ENCODE measurements around the gene NDUFB7.
"Not testable (repeated sequence)": the region's sequence is repeated elsewhere in the genome, so short reads cannot be mapped to it uniquely, and the experiment has no call there.

NDUFB7 gene

DNA sequence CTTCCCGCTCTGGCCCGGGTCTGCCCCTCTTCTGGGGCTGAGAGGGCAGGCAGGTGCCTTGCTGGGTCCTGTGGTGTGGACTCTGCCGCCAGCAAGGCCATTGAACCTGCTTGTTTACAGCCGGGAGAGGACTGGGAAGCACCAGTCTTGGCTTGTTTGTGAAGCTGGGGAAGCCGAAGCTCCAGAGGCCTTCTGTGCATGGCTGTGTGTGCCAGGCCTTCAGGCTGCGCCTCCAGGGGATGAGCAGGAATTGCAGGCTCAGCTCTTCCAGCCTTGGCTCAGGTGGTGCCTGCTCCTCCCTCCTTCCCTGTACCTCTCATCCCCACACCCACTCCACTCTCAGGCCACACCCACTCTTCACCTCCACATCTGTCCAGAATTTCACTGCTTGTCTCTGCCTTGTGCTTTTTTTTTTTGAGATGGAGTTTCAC, 17.5 kb downstream of the NDUFB7 start:
- DNase-seq, result peak in 31 of 58 donors; percentile 7 to 57 (median 33)

DNA sequence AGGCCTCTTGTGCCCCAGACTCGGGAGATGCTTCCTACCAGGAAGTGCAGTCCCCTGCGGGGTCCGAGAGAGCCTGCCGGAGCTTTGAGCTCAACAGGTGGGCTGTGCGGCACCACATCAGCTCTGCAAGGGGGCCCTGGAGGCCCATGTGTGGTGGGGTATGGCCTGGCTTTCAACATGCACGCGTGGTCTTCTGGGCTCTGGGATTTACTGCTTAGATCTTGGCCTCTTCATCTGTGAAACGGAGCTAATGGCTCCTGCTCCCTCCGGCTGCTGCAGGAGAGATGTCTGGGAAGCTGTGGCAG, 18.0 kb downstream of the NDUFB7 start:
- DNase-seq, result no peak

DNA sequence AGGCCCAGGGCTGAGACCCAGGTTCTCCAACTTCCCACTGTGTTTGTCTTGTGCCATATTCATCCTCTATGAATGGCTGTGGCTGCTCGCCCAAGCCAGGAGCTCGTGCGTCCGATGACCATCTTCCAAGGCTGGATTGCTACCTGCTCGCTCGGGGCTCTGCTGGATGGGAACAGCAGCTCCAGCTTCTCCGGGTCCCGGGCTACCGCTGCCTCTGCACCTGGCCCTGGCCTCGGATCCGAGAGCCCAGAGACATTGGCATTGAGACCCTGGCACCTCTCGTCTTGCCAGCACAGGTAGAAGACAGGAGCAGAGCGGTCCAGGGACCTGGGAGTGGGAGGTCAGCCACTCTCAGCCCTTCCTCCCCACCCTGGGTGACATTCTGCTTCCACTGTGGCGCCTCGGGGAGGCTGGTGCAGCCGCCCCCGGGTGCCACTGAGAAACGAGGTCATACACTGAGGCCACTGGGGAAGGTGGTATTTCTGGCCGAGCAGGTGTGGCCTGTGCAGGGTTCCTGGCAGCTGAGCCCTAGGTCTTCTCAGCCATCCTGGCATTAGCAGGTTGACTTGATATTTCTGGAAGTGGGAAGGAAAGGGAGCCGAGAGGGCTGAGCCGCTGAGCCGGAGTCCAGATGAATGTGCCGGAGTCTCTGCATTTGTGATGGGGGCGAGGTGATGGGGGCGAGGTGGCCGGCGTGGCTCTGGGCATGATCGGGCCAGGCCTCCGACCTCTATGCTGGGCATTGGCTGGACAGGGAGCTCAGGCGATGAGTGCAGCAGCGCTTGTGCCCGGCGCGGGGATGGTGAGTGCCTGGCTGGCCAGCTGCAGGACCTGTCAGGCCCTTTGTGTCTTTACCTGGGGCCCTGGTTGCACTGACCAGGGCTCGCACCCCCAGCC, 18.6 kb downstream of the NDUFB7 start:
- no peak for DNase-seq

DNA sequence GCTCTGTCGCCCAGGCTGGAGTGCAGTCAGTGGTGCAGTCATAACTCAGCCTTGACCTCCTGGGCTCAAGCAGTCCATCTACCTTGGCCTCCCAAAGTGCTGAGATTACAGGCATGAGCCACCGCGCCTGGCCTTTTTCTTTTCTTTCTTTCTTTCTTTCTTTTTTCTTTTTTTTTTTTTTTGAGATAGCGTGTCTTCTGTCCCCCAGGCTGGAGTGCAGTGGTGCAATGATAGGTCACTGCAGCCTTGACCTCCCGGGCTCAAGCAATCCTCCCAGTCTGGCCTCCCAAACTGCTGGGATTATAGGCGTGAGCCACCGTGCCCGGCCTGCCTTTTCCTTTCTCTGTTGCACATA, 19.9 kb downstream of the NDUFB7 start:
- not testable (repeated sequence) for DNase-seq

DNA sequence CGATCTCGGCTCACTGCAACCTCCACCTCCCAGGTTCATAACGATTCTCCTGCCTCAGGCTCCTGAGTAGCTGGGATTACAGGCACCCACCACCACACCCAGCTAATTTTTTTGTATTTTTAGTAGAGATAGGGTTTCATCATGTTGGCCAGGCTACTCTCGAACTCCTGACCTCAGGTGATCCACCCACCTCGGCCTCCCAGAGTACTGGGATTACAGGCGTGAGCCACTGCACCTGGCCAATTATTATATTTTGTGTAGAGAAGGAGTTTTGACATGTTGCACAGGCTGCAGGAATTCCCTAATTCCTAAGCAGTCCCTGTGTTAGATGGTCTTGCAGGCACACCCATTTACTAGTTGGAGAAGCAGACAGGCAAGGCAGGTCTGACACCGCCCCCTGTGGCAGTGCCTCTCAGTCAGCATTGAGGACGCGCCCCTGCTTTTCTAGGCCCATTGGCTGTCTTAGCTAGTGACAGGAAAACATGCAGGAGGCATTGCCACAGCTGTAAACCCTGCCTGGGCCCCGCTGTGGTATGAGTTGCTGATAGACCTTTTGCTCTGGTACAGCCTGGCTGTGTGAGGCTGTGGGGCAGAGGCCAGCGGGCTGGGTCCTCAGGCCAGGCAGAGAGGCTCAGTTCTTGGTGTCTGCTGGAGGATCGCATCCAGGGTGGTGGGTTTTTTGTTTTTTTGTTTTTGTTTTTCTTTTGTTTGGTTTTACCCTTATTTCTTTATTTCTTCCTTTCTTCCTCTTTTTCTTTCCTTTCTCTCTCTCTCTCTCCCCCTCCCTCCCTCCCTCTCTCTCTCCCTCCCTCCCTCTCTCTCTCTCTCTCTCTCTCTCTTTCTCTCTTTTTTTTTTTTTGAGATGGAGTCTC, 20.5 kb downstream of the NDUFB7 start:
- DNase-seq, result peak in 26 of 58 donors; percentile 10 to 64 (median 35)

DNA sequence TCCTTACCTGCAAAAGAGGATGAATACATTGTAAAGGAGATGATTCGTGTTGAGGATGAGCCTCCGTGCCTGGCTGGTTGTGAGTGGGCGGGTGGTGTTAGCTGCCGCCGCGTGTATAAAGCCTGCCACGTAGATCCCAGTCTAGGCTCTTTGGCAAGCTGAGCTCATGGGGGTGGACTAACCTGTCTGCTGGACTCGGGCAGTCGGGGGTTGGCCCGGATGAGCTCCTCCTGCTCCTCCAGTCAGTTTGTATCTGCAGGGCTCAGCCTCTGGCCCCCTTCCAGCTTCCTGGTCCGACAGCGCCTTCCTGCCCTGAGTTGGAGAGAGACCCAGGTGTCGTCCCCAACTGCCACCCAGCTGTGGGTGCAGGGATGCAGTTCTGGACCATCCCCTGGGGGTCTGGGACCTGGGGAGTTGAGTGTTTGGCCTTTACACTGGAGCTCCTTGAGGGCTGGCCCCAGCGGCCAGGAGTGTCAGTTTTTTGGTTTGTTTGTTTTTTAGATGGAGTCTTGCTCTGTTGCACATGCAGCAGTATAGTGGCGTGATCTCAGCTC, 21.6 kb downstream of the NDUFB7 start:
- peak in 4 of 58 donors; percentile 20 to 38 (median 25) for DNase-seq

DNA sequence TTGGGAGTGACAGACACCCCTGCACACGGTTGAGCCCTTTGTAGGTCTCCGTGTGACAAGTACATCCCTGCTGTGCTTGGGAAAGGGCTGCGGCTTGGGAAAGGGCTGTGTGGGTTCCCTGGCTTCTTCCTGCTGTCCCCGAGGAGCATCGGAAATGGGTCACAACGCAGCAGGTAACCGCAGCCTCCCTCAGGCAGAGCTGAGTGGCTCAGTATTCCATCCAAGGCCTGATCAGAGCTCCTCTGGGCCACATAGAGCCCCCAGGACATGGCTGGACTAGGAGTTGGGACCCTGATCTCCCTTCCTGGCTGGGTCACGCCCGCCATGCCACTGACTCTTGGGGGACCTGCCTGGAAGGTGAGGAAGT, 26.2 kb downstream of the NDUFB7 start:
- DNase-seq, result peak in 1 of 58 donors; percentile 69

DNA sequence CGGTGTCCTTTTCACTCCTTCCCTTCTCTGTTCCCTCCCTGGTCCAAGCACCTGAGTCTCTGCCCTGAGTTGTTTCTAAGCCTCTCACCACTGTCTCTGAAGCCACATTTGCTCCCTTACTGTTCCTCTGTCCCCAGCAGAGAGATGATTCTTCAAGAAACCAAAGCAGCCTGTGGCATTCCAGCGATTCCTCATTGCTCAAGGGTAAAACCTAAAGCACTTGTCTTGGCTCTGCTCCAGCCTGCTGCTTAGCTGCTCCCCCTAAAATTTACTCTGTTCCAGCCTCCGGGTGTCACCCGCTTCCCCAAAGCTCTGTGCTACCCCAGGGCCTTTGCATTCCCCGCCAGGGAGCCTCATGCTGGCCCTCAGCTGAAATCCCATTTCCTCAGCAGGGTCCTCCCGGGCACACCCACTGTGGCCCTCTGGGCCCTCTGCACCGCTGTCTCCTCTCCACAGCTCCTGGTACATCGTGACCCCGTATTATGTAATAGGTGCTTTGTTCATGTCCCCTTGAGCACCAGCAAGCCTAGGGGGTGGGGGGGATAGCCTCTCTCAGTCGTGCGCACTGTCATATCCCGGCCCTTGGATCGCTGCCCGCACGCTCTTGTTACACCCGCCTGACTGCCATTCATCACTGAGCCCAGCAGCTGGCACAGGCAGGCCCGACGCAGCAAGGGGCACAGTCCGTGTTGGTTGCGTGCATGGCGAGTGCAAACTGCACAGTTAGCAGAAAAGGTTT, 26.7 kb downstream of the NDUFB7 start:
- peak; percentile 35 to 99 (median 88) for DNase-seq

DNA sequence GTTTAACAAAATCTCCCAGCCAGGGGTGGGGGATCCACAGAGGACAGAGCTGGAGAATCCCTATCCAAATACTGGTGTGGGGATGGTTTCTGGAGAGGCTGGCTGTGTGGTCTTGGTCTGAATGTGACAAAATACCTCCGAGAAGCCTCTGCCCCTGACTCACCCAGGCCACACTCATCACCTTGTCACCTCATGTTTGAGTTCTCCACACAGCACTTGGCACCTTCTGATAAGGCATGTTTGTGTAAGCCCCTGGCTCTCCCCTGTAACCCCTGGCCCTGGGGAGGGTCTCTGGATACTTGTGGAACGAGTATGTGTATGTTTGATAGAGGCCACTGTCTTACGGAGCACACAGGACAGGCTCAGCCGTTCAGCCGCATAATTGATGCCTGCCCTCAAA, 27.8 kb downstream of the NDUFB7 start:
- no peak for DNase-seq

DNA sequence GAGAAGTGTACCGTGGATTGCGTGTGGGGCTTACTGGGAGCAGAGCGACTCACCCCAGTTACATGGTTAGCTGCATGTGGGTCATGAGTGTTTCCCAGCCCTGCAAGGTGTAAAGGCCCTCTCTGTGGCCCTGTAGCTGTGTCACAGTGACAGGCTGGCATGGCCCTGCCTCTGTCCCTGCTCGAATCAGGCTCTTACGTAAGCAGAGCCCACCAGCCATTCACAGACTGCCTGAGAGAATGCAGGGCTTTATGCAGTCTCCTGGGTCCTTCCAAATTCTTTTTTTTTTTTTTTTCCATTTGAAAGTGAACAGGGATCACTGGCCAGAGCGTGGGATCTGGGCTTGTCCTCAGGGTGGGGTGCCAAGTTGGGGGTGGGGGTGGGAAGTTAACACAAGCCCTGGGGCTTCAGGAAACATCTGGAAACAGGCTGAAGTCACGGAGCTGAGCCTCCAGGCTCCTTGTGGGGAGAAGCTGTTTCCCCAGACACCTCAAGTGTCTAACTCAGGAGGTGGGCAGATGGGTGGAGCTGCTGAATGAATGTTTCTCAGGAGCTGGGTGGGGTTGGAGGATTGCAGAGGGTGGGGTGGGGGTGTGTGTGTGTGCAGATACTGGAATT, 29.0 kb downstream of the NDUFB7 start:
- peak in 31 of 58 donors; percentile 10 to 76 (median 44) for DNase-seq

DNA sequence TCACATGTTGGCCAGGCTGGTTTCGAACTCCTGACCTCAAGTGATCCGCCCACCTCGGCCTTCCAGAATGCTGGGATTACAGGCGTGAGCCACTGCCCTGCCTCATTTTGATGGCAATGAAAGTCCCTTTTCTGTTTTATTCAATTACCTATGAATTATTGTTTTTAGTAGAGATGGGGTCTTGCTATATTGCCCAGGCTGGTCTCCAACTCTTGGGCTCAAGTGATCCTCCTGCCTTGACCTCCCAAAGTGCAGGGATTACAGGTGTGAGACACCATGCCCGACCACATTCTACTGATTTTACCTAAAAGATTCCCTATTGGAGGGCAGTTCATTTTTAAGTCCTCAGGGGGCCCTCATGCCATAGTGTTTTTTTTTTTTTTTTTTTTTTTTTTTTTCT, 29.9 kb downstream of the NDUFB7 start:
- not testable (repeated sequence) for DNase-seq

DNA sequence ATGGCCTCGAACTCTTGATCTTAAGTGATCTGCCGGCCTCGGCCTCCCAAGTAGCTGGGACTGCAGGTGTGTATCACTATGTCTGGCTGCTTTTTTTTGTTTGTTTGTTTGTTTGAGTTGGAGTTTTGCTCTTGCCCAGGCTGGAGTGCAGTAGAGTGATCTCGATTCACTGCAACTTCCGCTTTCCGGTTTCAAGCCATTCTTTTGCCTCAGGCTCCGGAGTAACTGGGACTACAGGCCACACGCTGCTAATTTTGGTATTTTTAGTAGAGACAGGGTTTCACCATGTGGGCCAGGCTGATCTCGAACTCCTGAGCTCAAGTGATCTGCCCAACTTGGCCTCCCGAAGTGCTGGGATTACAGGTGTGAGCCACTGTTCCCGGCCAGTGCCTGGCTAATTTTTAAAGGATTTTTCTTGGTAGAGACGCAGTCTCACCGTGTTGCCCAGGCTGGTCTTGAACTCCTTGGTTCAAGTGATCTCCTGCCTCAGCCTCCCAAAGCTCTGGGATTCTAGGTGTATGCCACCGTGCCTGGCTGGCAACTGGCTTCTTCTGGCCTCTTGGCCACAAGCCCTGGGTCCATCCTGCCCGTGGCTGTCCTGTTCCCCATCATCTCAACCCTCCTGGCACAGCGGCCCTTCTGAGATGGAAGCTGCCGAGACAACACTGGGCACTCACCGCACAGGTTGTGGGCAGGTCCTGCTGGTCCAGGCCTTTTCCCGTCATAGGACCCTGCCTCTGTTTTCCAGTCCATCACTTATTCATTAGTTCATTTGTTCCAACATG, 30.9 kb downstream of the NDUFB7 start:
- no peak for DNase-seq

DNA sequence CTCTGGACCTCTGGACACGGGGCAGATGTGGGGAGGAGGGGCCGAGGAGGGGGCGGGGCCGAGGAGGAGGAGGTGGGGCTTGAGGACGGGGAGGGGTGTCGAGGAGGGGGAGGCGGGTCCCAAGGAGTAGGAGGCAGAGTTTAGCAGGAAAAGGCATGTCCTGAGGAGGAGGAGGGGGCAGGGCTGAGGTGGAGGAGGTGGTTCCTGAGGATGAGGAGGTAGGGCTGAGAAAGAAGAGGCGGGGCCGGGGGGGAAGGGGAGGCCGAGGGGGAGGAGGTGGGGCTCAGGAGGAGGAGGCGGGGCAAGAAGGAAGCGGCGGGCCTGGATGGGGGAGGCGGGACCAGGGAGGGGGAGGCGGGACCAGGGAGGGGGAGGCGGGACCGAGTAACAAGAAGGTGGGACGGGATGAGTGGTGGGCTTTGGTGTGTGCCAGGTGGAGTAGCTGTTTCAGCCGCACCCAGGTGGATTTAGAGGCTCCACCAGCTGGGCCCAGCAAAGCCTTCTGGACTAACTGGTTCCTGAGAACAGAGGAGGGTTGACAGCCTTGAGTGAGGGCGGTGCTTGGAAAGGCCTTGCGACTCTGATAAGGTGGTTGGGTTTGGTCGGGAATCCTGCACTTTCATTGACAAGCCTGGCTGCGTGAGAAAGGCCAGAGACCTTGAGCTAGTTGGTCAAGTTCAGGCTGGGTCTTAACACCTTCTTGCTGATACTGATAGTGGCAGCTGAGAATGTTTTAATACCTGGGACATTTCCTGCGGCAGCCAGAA, 34.8 kb downstream of the NDUFB7 start:
- DNase-seq, result peak in 2 of 58 donors; percentile 12 to 36

DNA sequence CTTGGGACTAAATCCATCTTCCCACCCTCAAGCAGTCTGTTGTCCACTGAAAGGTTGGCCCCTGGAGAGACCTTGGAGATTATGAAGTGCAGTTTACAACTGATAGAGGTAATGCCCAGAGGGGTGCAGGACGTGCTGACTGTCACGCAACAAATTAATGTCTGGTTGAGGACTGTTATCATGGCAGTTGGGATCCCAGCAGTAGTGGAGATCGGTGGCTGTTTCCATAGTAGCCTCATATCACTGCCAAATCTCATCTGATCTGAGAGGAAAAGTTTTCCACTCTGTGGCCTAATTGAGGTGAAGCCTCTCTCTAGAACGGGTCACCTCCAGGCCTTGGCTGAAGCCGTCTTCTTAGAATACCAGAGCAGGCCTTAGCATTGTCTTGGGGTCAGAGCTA, 38.4 kb downstream of the NDUFB7 start:
- no peak for DNase-seq

DNA sequence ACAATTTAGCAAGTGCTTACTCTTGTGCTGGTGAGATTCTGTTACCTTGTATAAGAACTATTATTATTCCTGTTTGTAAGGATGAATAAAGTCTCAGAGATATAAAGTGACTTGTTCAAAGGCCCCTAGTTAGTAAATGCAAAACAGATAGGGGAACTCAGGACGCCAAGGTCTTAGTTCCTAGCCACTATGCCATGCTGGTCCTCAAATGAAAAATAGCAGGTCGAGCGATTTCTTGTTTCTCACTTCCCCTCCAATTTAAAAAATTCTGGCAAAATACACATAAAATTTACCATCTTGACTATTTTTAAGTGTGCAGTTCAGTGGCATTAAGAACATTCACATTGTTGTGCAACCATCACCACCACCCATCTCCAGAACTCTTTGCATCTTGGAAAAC, 41.4 kb downstream of the NDUFB7 start:
- no peak for DNase-seq

DNA sequence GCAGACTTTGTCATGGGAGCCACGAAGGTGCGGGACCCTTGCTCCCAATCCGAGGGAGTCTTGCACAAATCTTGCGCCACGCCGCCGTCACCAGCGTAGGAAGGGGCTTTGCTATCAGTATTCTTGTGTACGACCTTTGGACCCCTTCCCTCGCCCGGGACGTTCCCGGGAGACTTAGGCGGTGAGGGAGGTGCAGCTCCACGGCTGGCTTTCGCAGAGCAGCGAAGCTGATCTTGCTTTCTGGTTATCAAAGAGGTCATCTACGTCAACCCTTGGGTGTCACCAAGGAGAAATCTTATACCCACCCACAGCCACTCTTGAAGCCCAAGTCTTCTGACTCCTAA, 41.9 kb downstream of the NDUFB7 start:
- peak in 1 of 58 donors; percentile 64 for DNase-seq

DNA sequence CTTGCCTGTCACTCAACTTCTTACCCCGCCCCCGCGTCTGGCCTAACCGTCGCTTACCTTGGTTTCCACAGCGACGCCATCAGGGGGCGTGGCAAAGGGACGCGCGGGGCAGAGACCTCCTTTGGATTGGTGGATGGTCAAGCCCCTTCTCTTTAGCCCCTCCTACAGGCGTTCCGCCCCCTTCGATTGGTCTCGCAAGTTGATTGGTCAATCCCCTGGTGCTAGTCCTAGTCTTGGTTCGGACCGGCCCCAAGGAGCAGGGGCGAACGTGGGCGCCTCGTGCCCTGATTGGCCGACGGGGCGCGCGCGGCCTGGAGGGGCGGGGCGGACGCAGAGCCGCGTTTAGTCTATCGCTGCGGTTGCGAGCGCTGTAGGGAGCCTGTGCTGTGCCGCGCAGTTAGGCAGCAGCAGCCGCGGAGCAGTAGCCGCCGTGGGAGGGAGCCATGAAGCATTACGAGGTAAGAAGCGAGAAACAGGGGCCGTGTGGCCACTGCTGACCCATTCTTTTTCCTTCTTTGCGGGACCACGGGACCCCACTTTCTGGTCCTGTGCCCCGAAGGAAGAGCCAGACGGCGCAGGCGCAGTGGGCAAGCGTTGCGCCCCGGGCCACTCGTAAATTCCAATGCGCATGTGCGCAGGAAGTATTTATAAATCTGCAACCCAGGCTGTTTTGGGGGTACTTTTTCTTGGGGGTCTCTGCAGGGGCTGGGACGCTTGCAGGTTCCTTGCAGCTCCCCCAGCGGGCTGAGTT, 42.4 kb downstream of the NDUFB7 start, which contains the start of gene TECR:
TSS of gene TECR (plus strand) at position 341 of the 751 bp plus-strand sequence. CDS start at position 444, 103 bp downstream.
- DNase-seq, result peak; percentile 93 to 100 (median 100)
